ENCODE data around the gene TWF1. TPM values are rescaled to one million over a fixed set of nuclear protein-coding genes. Genes with fewer than 3 reads are reported as not detected.

The TWF1 gene
- total and polyA plus RNA-seq, 9 of the 15 experiments (the other 6 are each of a cell fraction or from before 2014, with no cell fraction given) = 10.3 to 29.4 (median 23.4) TPM

GRCh38 chr12:43758247-43758727 lies 47.8 kb downstream of the TWF1 start (continued):
- TF ChIP-seq THRB (CRISPR knock-in tag; conservative IDR thresholded peaks at IDR 0.05) (0 out of 2 replicates have a peak, but pooled peaks have one; percentile 33), BRCA1 (IDR thresholded peaks at IDR 0.05) (no peak), BRCA1 (CRISPR knock-in tag; IDR thresholded peaks at IDR 0.05) (no peak), LARP7 (IDR thresholded peaks at IDR 0.05) (peak; percentile 64; the same call in 1 of the 2 replicates), ZBTB11 (CRISPR knock-in tag; IDR thresholded peaks at IDR 0.05) (no peak), MGA (IDR thresholded peaks at IDR 0.05) (peak; percentile 77)
- TF ChIP-seq, protein P1, sequence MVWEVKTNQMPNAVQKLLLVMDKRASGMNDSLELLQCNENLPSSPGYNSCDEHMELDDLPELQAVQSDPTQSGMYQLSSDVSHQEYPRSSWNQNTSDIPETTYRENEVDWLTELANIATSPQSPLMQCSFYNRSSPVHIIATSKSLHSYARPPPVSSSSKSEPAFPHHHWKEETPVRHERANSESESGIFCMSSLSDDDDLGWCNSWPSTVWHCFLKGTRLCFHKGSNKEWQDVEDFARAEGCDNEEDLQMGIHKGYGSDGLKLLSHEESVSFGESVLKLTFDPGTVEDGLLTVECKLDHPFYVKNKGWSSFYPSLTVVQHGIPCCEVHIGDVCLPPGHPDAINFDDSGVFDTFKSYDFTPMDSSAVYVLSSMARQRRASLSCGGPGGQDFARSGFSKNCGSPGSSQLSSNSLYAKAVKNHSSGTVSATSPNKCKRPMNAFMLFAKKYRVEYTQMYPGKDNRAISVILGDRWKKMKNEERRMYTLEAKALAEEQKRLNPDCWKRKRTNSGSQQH (CRISPR knock-in tag; IDR thresholded peaks at IDR 0.05) = peak; percentile 74; the same call in 1 of the 2 replicates
- TF ChIP-seq, protein P2, sequence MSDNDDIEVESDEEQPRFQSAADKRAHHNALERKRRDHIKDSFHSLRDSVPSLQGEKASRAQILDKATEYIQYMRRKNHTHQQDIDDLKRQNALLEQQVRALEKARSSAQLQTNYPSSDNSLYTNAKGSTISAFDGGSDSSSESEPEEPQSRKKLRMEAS (CRISPR knock-in tag; IDR thresholded peaks at IDR 0.05) = peak; percentile 61
